ENCODE results near the gene ELMOD3. TPM values are rescaled to one million over a fixed set of nuclear protein-coding genes. Genes with fewer than 3 reads are reported as not detected.

ELMOD3 gene
- total and polyA plus RNA-seq, 10 donors, result 14.4 to 38.0 (median 24.2) TPM

DNA sequence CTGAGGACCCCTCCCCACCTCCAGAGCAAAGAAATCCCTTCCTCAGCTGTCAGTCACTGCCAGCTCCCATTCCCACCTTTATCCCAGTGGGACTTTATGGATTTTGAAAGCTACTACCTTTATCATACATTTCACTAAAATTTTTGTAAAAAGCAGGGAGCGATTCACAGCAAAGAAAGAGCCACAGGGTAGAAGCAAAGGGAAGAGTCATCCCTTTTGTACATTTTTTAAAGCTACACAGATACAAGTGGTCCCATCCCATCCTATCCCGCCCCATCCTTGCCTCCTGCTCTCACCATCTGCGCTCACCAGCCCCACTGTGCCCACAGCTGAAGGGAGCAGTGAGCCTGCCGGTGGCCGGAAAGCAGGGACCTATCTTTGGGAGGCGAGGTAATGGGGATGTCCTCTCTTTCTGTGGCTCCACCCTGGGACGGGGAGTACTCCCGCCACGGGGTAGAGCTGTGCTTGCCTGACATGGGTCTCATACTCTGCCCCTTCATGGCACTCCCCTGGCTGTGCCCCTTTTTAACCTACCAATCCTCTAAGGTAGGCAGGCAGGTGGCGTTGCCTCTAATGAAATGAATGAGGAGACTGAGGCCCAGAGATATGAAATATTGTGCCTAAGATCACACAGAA is 77.1 kb downstream of the ELMOD3 start:
- no peak for TF ChIP-seq POLR2A (IDR thresholded peaks at IDR 0.05)
- TF ChIP-seq, protein P1, sequence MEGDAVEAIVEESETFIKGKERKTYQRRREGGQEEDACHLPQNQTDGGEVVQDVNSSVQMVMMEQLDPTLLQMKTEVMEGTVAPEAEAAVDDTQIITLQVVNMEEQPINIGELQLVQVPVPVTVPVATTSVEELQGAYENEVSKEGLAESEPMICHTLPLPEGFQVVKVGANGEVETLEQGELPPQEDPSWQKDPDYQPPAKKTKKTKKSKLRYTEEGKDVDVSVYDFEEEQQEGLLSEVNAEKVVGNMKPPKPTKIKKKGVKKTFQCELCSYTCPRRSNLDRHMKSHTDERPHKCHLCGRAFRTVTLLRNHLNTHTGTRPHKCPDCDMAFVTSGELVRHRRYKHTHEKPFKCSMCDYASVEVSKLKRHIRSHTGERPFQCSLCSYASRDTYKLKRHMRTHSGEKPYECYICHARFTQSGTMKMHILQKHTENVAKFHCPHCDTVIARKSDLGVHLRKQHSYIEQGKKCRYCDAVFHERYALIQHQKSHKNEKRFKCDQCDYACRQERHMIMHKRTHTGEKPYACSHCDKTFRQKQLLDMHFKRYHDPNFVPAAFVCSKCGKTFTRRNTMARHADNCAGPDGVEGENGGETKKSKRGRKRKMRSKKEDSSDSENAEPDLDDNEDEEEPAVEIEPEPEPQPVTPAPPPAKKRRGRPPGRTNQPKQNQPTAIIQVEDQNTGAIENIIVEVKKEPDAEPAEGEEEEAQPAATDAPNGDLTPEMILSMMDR (IDR thresholded peaks at IDR 0.05 in 8 of 11, conservative IDR thresholded peaks at IDR 0.05 in 3 of 11), result no peak
- no peak for TF ChIP-seq POLR2AphosphoS5 (IDR thresholded peaks at IDR 0.05)
- intact Hi-C loops (cut with DNase I; ENCODE audit: low total_unique reads), result no loop called here
- Histone ChIP-seq H3K9me3 (no peaks in the 10 kb centered on the region), H3K27me3 (replicated peaks in 1 of 7) (no peaks in the 10 kb centered on the region), H3K27ac (no peak overlapping the region), H3K4me3 (no peak overlapping the region), H3K4me1 (peaks cover 0 to 36% (median 21%) of the 10 kb centered on the region in 6 donors), H3K36me3 (no peaks in the 10 kb centered on the region)
- WGBS, 5 donors, result 86 to 95% (median 93%) methylated on average over 10 of the region's 10 CpGs
- DNase-seq, result no peak

DNA sequence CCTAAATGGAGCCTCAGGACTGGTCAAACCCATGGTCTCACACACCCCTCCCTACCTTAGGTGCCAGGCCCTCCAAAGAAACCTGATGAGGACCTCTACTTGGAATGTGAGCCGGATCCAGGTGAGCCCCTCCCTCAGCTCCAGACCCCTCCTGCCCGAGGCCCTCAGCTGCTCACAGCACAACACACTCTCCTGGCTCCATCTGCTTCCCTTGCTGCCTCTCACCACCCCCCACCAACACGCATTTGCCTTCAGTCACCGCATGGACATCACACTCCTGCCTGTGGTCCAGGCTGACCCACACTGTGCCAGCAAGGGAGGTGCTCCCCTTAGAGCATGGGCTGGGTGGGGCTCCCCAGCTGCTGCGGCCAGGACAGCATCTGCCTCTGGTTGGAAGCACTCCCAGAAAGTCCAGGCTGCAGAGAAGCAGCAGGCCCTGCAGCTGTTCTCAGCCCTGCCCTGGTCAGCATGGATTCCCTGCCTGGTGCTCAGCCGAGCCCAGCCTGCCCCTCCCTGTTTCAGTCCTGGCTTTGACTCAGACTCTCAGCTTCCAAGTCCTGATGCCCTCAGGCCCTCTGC is 79.0 kb downstream of the ELMOD3 start:
- Histone ChIP-seq H3K36me3 (no peaks in the 10 kb centered on the region), H3K27ac (peak overlapping the region in 3 of 8 donors; percentile 22 to 98 (median 55)), H3K27me3 (replicated peaks in 1 of 7) (no peaks in the 10 kb centered on the region), H3K9me3 (no peaks in the 10 kb centered on the region), H3K4me3 (no peak overlapping the region), H3K4me1 (peaks cover 11 to 55% (median 39%) of the 10 kb centered on the region in 6 donors)
- intact Hi-C loops (cut with DNase I; ENCODE audit: low total_unique reads), result no loop called here
- WGBS, 5 donors, result 70 to 84% (median 80%) methylated on average over 6 of the region's 6 CpGs
- DNase-seq, result no peak
- TF ChIP-seq, protein P1 (IDR thresholded peaks at IDR 0.05 in 8 of 11, conservative IDR thresholded peaks at IDR 0.05 in 3 of 11), result no peak
- TF ChIP-seq POLR2A (IDR thresholded peaks at IDR 0.05), result no peak
- TF ChIP-seq POLR2AphosphoS5 (IDR thresholded peaks at IDR 0.05), result peak; percentile 26 to 55 (median 51)

DNA sequence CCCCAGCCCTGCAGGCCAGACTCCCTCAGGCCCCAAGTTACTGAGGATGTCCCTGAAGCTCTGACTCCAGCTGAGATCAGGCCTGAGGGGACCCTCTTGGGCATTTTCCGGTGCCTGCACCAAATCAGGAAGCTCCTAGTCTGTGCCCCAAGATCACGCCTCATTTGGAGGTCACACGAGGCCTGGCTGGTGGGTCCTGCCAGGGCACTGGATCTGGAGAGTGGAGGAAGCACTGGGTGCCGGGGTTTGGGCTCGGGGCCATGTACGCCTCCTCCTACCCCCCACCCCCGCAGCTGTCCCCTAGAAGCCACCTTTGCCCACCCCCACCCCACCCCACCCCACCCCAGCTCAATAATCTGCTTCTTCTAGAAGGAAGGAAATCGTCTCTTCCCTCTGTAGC is 80.1 kb downstream of the ELMOD3 start:
- Histone ChIP-seq H3K27me3 (replicated peaks in 1 of 7) (no peaks in the 10 kb centered on the region), H3K9me3 (no peaks in the 10 kb centered on the region), H3K4me1 (peaks cover 14 to 65% (median 44%) of the 10 kb centered on the region in 6 donors), H3K36me3 (no peaks in the 10 kb centered on the region), H3K27ac (peak overlapping the region in 3 of 8 donors; percentile 55 to 98 (median 97)), H3K4me3 (no peak overlapping the region)
- intact Hi-C loops (cut with DNase I; ENCODE audit: low total_unique reads), result no loop called here
- WGBS, 5 donors, result 39 to 64% (median 45%) methylated on average over 4 to 8 of the region's 8 CpGs
- TF ChIP-seq POLR2AphosphoS5 (IDR thresholded peaks at IDR 0.05), result no peak
- TF ChIP-seq, protein P1 (IDR thresholded peaks at IDR 0.05 in 8 of 11, conservative IDR thresholded peaks at IDR 0.05 in 3 of 11), result no peak
- DNase-seq, result no peak

DNA sequence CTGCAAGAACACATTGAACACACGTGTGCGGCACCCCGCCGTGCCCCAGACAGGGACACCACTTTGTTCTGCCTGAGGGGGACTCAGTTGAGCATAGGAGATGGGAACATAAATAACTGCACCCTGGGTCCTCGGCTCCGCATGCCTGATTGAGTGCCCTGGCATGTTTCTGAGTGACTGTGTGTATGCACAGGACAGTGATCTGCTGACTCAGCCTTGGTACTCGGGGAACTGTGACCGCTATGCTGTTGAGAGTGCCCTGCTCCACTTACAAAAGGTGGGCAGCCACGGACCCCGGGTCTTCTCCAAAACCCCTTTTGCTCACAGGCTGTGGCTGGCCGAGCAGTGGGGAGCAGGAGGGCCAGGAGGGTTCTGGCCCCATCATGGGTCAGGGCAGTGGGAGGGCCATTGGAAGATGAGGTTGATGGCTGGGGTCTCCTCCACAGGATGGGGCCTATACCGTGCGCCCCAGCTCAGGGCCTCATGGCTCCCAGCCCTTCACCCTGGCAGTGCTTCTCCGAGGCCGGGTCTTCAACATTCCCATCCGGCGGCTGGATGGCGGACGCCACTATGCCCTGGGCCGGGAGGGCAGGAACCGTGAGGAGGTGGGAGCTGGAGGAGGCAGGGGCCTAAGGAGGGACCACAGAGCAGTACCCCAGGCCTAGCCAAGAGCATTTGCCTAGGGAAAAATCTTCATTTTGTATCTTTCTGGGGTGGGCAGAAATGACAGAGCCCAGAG is 80.8 kb downstream of the ELMOD3 start:
- no peaks in the 10 kb centered on the region for H3K27me3 ChIP-seq (replicated peaks in 1 of 7)
- H3K4me1 ChIP-seq, result peaks cover 14 to 69% (median 44%) of the 10 kb centered on the region in 6 donors
- no peaks in the 10 kb centered on the region for H3K36me3 ChIP-seq
- 77 to 91% (median 87%) methylated on average over 13 to 21 of the region's 21 CpGs for WGBS, 5 donors
- H3K9me3 ChIP-seq, result no peaks in the 10 kb centered on the region
- no peak overlapping the region for H3K4me3 ChIP-seq
- intact Hi-C loops (cut with DNase I; ENCODE audit: low total_unique reads), result no loop called here
- no peak for DNase-seq
- H3K27ac ChIP-seq, result peak overlapping the region in 3 of 8 donors; percentile 97 to 98 (median 98)
- TF ChIP-seq POLR2AphosphoS5 (IDR thresholded peaks at IDR 0.05) (no peak), POLR2A (IDR thresholded peaks at IDR 0.05) (no peak)
- TF ChIP-seq, protein P1 (IDR thresholded peaks at IDR 0.05 in 8 of 11, conservative IDR thresholded peaks at IDR 0.05 in 3 of 11), result no peak
